Activated CD4-positive, alpha-beta memory T cell treated with anti-CD3 and anti-CD28 coated beads for 36 hours (primary cell): Measurements from ENCODE around the gene CD79A. TPM values are rescaled to one million over a fixed set of nuclear protein-coding genes. Genes with fewer than 3 reads are reported as not detected.

Source experiments
- CTCF ChIA-PET: fragments of 350-600 bp; sonication (Branson Sonifier 250); formaldehyde crosslinking; loops from one replicate; lab custom pipeline; 2021; ENCODE audit warnings: antibody characterized with exemption, inconsistent platforms; lab: Charles Lee
- POLR2A ChIA-PET: fragments of 350-600 bp; sonication (Branson Sonifier 250); formaldehyde crosslinking; loops from one replicate; lab custom pipeline; 2021; ENCODE audit warnings: antibody characterized with exemption; lab: Charles Lee
- DNase-seq: peaks from one replicate; pipeline ENCODE4 v3.0.0-alpha.2; 2020
- H3K27ac Mint-ChIP-seq: one replicate; pipeline ENCODE4 v1.8.0; 2021; ENCODE audit warnings: mixed read lengths
- H3K27me3 Mint-ChIP-seq: one replicate; pipeline ENCODE4 v1.8.0; 2021; ENCODE audit warnings: mixed read lengths
- H3K36me3 Mint-ChIP-seq: one replicate; pipeline ENCODE4 v1.8.0; 2021; ENCODE audit warnings: mixed read lengths
- H3K4me1 Mint-ChIP-seq: one replicate; pipeline ENCODE4 v1.8.0; 2021; ENCODE audit warnings: low read depth, mixed read lengths
- H3K4me3 Mint-ChIP-seq: one replicate; pipeline ENCODE4 v1.8.0; 2021; ENCODE audit warnings: mild to moderate bottlenecking, mixed read lengths
- H3K9me3 Mint-ChIP-seq: one replicate; pipeline ENCODE4 v1.8.0; 2021; ENCODE audit warnings: mixed read lengths
- intact Hi-C: fragments of 100-400 bp; cut with micrococcal nuclease; formaldehyde crosslinking; loops from one replicate; pipeline ENCODE4 v1.15.1; 2023
- total RNA-seq, 2 experiments: library from RNA; stranded (reverse); gene quantifications; one replicate each; pipeline ENCODE4 v1.2.3, GENCODE V29; 2021

The CD79A gene
- total RNA-seq, 2 experiments from 2014 or later = 1.5 to 1.6 TPM

GRCh38 chr19:41887711-41888382, 10.8 kb downstream of the CD79A start:
- ChIA-PET POLR2A (interaction anchor here (0.6 to 8.2 kb wide), 8 partner anchors 11 to 57 kb away, joined by 3 to 84 read pairs (median 11); partner anchors contain the start of gene RPS19), CTCF (interaction anchor here (0.6 to 7.5 kb wide), 4 partner anchors 14 to 147 kb away, joined by 3 to 119 read pairs (median 16); partner anchors contain the start of gene CD79A)
- Mint-ChIP-seq H3K36me3 (peaks cover 46% of the 10 kb centered on the region), H3K4me1 (peaks cover 62% of the 10 kb centered on the region), H3K9me3 (no peaks in the 10 kb centered on the region), H3K4me3 (peak overlapping the region; percentile 95), H3K27me3 (no peaks in the 10 kb centered on the region), H3K27ac (peak overlapping the region; percentile 93)
- peak; percentile 94 for DNase-seq
- intact Hi-C loops = loop anchor here (1.0 to 5.0 kb wide), 5 partner anchors 13 to 379 kb away; partner anchors contain the start of gene CIC

GRCh38 chr19:41888926-41889325, 11.8 kb downstream of the CD79A start:
- H3K27me3 Mint-ChIP-seq = no peaks in the 10 kb centered on the region
- H3K27ac Mint-ChIP-seq = peak overlapping the region; percentile 93
- no peaks in the 10 kb centered on the region for H3K9me3 Mint-ChIP-seq
- H3K4me1 Mint-ChIP-seq = peaks cover 66% of the 10 kb centered on the region
- ChIA-PET POLR2A (interaction anchor here (1.0 kb wide), 1 partner anchor 28 kb away, joined by 5 read pairs; the partner anchor contains the start of gene RPS19), CTCF (no interaction called here)
- DNase-seq = no peak
- intact Hi-C loops = loop anchor here (5.0 kb wide), 1 partner anchor 378 kb away; the partner anchor contains the start of gene CIC
- peaks cover 45% of the 10 kb centered on the region for H3K36me3 Mint-ChIP-seq
- no peak overlapping the region for H3K4me3 Mint-ChIP-seq

GRCh38 chr19:41889896-41890295, 12.8 kb downstream of the CD79A start:
- peaks cover 71% of the 10 kb centered on the region for H3K4me1 Mint-ChIP-seq
- intact Hi-C loops = loop anchor here (5.0 kb wide), 1 partner anchor 377 kb away; the partner anchor contains the start of gene CIC
- POLR2A ChIA-PET = interaction anchor here (0.7 to 1.1 kb wide), 2 partner anchors 22 to 57 kb away, joined by 3 read pairs; no protein-coding TSS in a partner anchor
- H3K36me3 Mint-ChIP-seq = peaks cover 42% of the 10 kb centered on the region
- peak overlapping the region; percentile 28 for H3K27ac Mint-ChIP-seq
- no peak overlapping the region for H3K4me3 Mint-ChIP-seq
- no peaks in the 10 kb centered on the region for H3K27me3 Mint-ChIP-seq
- CTCF ChIA-PET = interaction anchor here (1.0 kb wide), 1 partner anchor 61 kb away, joined by 3 read pairs; no protein-coding TSS in a partner anchor
- H3K9me3 Mint-ChIP-seq = no peaks in the 10 kb centered on the region
- no peak for DNase-seq

- intact Hi-C loops = no loop called here
- ChIA-PET POLR2A (interaction anchor here (1.1 kb wide), 2 partner anchors 19 to 56 kb away, joined by 3 read pairs; no protein-coding TSS in a partner anchor), CTCF (interaction anchor here (0.9 to 1.0 kb wide), 2 partner anchors 31 to 43 kb away, joined by 3 to 6 read pairs; partner anchors contain the start of gene RPS19)
- H3K27ac Mint-ChIP-seq = no peak overlapping the region
- peaks cover 69% of the 10 kb centered on the region for H3K4me1 Mint-ChIP-seq
- H3K4me3 Mint-ChIP-seq = no peak overlapping the region
- peaks cover 47% of the 10 kb centered on the region for H3K36me3 Mint-ChIP-seq
- H3K9me3 Mint-ChIP-seq = no peaks in the 10 kb centered on the region
- no peaks in the 10 kb centered on the region for H3K27me3 Mint-ChIP-seq
- DNase-seq = no peak
These were observed 13.9 kb downstream of the CD79A start for GRCh38 chr19:41890936-41891335.

- Mint-ChIP-seq H3K9me3 (no peaks in the 10 kb centered on the region), H3K27me3 (no peaks in the 10 kb centered on the region), H3K36me3 (peaks cover 50% of the 10 kb centered on the region), H3K4me3 (no peak overlapping the region), H3K27ac (no peak overlapping the region), H3K4me1 (peaks cover 60% of the 10 kb centered on the region)
- POLR2A ChIA-PET = no interaction called here
- no peak for DNase-seq
- intact Hi-C loops = no loop called here
- CTCF ChIA-PET = interaction anchor here (2.0 kb wide), 1 partner anchor 19 kb away, joined by 5 read pairs; no protein-coding TSS in a partner anchor
These were observed 15.3 kb downstream of the CD79A start for GRCh38 chr19:41892173-41892902.

GRCh38 chr19:41893899-41894298, 16.8 kb downstream of the CD79A start:
- ChIA-PET CTCF (no interaction called here), POLR2A (no interaction called here)
- DNase-seq = peak; percentile 44

GRCh38 chr19:41894350-41894749, 17.3 kb downstream of the CD79A start:
- ChIA-PET CTCF (no interaction called here), POLR2A (no interaction called here)
- DNase-seq = no peak
- intact Hi-C loops = no loop called here
- no peaks in the 10 kb centered on the region for H3K9me3 Mint-ChIP-seq
- H3K36me3 Mint-ChIP-seq = peaks cover 53% of the 10 kb centered on the region
- no peaks in the 10 kb centered on the region for H3K27me3 Mint-ChIP-seq
- peaks cover 46% of the 10 kb centered on the region for H3K4me1 Mint-ChIP-seq
- no peak overlapping the region for H3K4me3 Mint-ChIP-seq
- peak overlapping the region; percentile 54 for H3K27ac Mint-ChIP-seq

More at GRCh38 chr19:41893899-41894298, 16.8 kb downstream of the CD79A start:
- intact Hi-C loops = no loop called here
- Mint-ChIP-seq H3K27ac (peak overlapping the region; percentile 54), H3K4me1 (peaks cover 48% of the 10 kb centered on the region), H3K9me3 (no peaks in the 10 kb centered on the region), H3K27me3 (no peaks in the 10 kb centered on the region), H3K4me3 (no peak overlapping the region), H3K36me3 (peaks cover 53% of the 10 kb centered on the region)

GRCh38 chr19:41895745-41896580, 18.9 kb downstream of the CD79A start:
- CTCF ChIA-PET = interaction anchor here (0.9 to 1.0 kb wide), 3 partner anchors 10 to 29 kb away, joined by 3 read pairs; no protein-coding TSS in a partner anchor
- Mint-ChIP-seq H3K27me3 (no peaks in the 10 kb centered on the region), H3K4me3 (no peak overlapping the region), H3K36me3 (peaks cover 54% of the 10 kb centered on the region), H3K27ac (peak overlapping the region; percentile 58), H3K4me1 (peaks cover 35% of the 10 kb centered on the region), H3K9me3 (no peaks in the 10 kb centered on the region)
- POLR2A ChIA-PET = interaction anchor here (1.1 kb wide), 1 partner anchor 10 kb away, joined by 4 read pairs; no protein-coding TSS in a partner anchor
- no peak for DNase-seq
- intact Hi-C loops = no loop called here

- Mint-ChIP-seq H3K27me3 (no peaks in the 10 kb centered on the region), H3K9me3 (no peaks in the 10 kb centered on the region), H3K4me3 (no peak overlapping the region), H3K4me1 (peaks cover 32% of the 10 kb centered on the region), H3K27ac (peak overlapping the region; percentile 58), H3K36me3 (peaks cover 51% of the 10 kb centered on the region)
- ChIA-PET POLR2A (no interaction called here), CTCF (interaction anchor here (0.9 kb wide), 1 partner anchor 28 kb away, joined by 3 read pairs; no protein-coding TSS in a partner anchor)
- DNase-seq = no peak
- intact Hi-C loops = no loop called here
These were observed 19.5 kb downstream of the CD79A start for GRCh38 chr19:41896581-41896942.

GRCh38 chr19:41897181-41897580, 20.1 kb downstream of the CD79A start:
- Mint-ChIP-seq H3K9me3 (no peaks in the 10 kb centered on the region), H3K4me3 (no peak overlapping the region), H3K36me3 (peaks cover 54% of the 10 kb centered on the region), H3K4me1 (peaks cover 31% of the 10 kb centered on the region), H3K27me3 (no peaks in the 10 kb centered on the region), H3K27ac (no peak overlapping the region)
- intact Hi-C loops = no loop called here
- CTCF ChIA-PET = no interaction called here
- no peak for DNase-seq
- POLR2A ChIA-PET = no interaction called here

GRCh38 chr19:41897820-41898219, 20.7 kb downstream of the CD79A start:
- Mint-ChIP-seq H3K4me1 (peaks cover 30% of the 10 kb centered on the region), H3K27me3 (no peaks in the 10 kb centered on the region), H3K4me3 (no peak overlapping the region), H3K9me3 (no peaks in the 10 kb centered on the region), H3K36me3 (peaks cover 58% of the 10 kb centered on the region), H3K27ac (peak overlapping the region; percentile 66)
- intact Hi-C loops = no loop called here
- DNase-seq = no peak
- POLR2A ChIA-PET = interaction anchor here (0.8 kb wide), 1 partner anchor 10 kb away, joined by 3 read pairs; no protein-coding TSS in a partner anchor
- CTCF ChIA-PET = no interaction called here
